ENCODE data around the gene MALT1.

- no peak for TF ChIP-seq CTCF (IDR thresholded peaks at IDR 0.05)
- TF ChIP-seq POLR2AphosphoS5 (IDR thresholded peaks at IDR 0.05) = no peak
These were observed 125.0 kb downstream of the MALT1 start for GRCh38 chr18:58796220-58796619.
